Measurements from ENCODE around the gene COA1.
"Not testable (repeated sequence)": the region's sequence is repeated elsewhere in the genome, so short reads cannot be mapped to it uniquely, and the experiment has no call there.

The COA1 gene

GRCh38 chr7:43625453-43625852 lies 103.9 kb downstream of the COA1 start:
- DNase-seq, result no peak

GRCh38 chr7:43624156-43624555 lies 105.2 kb downstream of the COA1 start:
- DNase-seq, result no peak

- DNase-seq, result no peak
Measured at GRCh38 chr7:43621729-43622448, 107.4 kb downstream of the COA1 start.

- no peak for DNase-seq
Measured at GRCh38 chr7:43619213-43620012, 109.9 kb downstream of the COA1 start.

GRCh38 chr7:43618073-43618472 lies 111.2 kb downstream of the COA1 start:
- no peak for DNase-seq

GRCh38 chr7:43616977-43617376 lies 112.3 kb downstream of the COA1 start:
- DNase-seq, result no peak

- DNase-seq, result no peak
Measured at GRCh38 chr7:43615558-43616145, 113.7 kb downstream of the COA1 start.

- no peak for DNase-seq
Measured at GRCh38 chr7:43612599-43613589, 116.4 kb downstream of the COA1 start.

- DNase-seq, result no peak
Measured at GRCh38 chr7:43612128-43612527, 117.2 kb downstream of the COA1 start.

- no peak for DNase-seq
Measured at GRCh38 chr7:43609097-43609496, 120.2 kb downstream of the COA1 start.

- no peak for DNase-seq
Measured at GRCh38 chr7:43604251-43604650, 125.1 kb downstream of the COA1 start.

GRCh38 chr7:43602256-43602655 lies 127.1 kb downstream of the COA1 start:
- DNase-seq, result no peak

- DNase-seq, result no peak
Measured at GRCh38 chr7:43600056-43600455, 129.3 kb downstream of the COA1 start.

- not testable (repeated sequence) for DNase-seq
Measured at GRCh38 chr7:43596426-43596825, 132.9 kb downstream of the COA1 start.

- no peak for DNase-seq
Measured at GRCh38 chr7:43594020-43594419, 135.3 kb downstream of the COA1 start.

- no peak for DNase-seq
Measured at GRCh38 chr7:43593010-43593409, 136.3 kb downstream of the COA1 start.

- DNase-seq, result no peak
Measured at GRCh38 chr7:43592326-43592725, 137.0 kb downstream of the COA1 start.

- DNase-seq, result no peak
Measured at GRCh38 chr7:43591558-43592180, 137.7 kb downstream of the COA1 start.

GRCh38 chr7:43590862-43591557 lies 138.3 kb downstream of the COA1 start:
- no peak for DNase-seq

- no peak for DNase-seq
Measured at GRCh38 chr7:43589728-43590127, 139.6 kb downstream of the COA1 start.

All from stimulated activated CD4-positive, alpha-beta T cell treated with anti-CD3 and anti-CD28 coated beads, Interleukin-4, amount 100 ng/mL, for 4 hours (primary cell).